Gastroesophageal sphincter (tissue), 3 donors: ENCODE measurements around the gene ARPC5.

Source experiments
- CTCF ChIP-seq, 4 experiments: fragments of 200-600 bp in 2 of 4; fragments of 450-650 bp in 2 of 4; sonication (generic) in 1 of 4; IDR thresholded peaks; one replicate each; pipeline ENCODE4 v1.5.1; 2017 to 2019; ENCODE audit warnings: antibody characterized with exemption in 4 of 4, mild to moderate bottlenecking in 2 of 4, moderate library complexity in 2 of 4
- EP300 ChIP-seq: sonication (generic); formaldehyde crosslinking; IDR thresholded peaks from one replicate; pipeline ENCODE4 v1.6.1; 2017; ENCODE audit warnings: antibody characterized with exemption, mild to moderate bottlenecking
- POLR2A ChIP-seq, 2 donors: fragments of 450-650 bp; IDR thresholded peaks; one replicate each; pipeline ENCODE4 v1.6.1; 2017; ENCODE audit warnings: antibody characterized with exemption in 2 of 2, mild to moderate bottlenecking in 2 of 2, moderate library complexity in 1 of 2
- POLR2AphosphoS5 ChIP-seq: sonication (generic); formaldehyde crosslinking; IDR thresholded peaks from one replicate; pipeline ENCODE4 v1.6.1; 2017; ENCODE audit warnings: antibody characterized with exemption

- TF ChIP-seq CTCF (IDR thresholded peaks at IDR 0.05) (no peak), POLR2AphosphoS5 (no peak), POLR2A (IDR thresholded peaks at IDR 0.05) (no peak), EP300 (no peak)
These were observed 39.8 kb upstream of the ARPC5 start for GRCh38 chr1:183675381-183675780.
